AG10803 (cell line): ENCODE results near the gene WRNIP1.
A peak's percentile ranks its signal among the peaks of the same experiment; 100 is the strongest.

Experiments used
- DNase-seq: peaks from one replicate; pipeline ENCODE4 v3.0.0; 2010; ENCODE audit warnings: low read depth
- H3K4me3 ChIP-seq: 2 replicates; pipeline ENCODE4 v1.5.1; 2011; ENCODE audit warnings: mild to moderate bottlenecking, low read length, control low read depth
- TF ChIP-seq, protein P1 (sequence below): conservative IDR thresholded peaks from 2 replicates; pipeline ENCODE4 v1.5.1; 2011; ENCODE audit warnings: mild to moderate bottlenecking, low read length, control low read depth, inconsistent platforms

WRNIP1 gene

GRCh38 chr6:2748183-2748582 lies 17.0 kb upstream of the WRNIP1 start:
- no peak for DNase-seq

DNA sequence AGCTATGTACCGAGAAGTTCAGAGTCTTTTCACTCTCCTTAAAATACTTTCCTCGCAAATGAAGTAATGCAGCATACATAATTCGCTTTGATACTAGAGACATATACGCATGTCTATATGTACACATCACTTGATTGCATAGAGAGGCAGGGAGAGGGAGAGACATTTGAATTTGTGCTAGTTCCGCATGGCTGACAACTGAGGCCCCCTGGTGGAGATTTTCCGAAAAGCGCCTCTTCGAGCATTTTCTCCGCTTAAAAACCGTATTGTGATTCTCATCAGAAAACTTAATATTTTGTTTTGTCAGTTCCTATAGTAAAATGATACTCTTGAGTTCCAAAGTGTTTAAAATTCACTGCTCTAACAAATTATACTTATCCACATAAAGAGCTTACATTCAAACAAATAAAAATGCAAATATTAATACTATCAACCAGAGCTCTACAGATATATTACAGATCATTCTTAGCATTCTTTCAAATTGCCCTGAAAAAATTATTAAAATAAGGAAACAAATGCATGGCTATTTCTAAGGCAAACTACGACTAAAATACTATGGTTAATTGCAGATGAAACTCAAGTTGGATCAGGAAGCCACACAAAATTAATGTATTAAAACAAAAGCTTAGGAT lies 15.1 kb upstream of the WRNIP1 start:
- no peak overlapping the region for H3K4me3 ChIP-seq
- DNase-seq = peak; percentile 46

More at GRCh38 chr6:2748183-2748582, 17.0 kb upstream of the WRNIP1 start:
- TF ChIP-seq, protein P1, sequence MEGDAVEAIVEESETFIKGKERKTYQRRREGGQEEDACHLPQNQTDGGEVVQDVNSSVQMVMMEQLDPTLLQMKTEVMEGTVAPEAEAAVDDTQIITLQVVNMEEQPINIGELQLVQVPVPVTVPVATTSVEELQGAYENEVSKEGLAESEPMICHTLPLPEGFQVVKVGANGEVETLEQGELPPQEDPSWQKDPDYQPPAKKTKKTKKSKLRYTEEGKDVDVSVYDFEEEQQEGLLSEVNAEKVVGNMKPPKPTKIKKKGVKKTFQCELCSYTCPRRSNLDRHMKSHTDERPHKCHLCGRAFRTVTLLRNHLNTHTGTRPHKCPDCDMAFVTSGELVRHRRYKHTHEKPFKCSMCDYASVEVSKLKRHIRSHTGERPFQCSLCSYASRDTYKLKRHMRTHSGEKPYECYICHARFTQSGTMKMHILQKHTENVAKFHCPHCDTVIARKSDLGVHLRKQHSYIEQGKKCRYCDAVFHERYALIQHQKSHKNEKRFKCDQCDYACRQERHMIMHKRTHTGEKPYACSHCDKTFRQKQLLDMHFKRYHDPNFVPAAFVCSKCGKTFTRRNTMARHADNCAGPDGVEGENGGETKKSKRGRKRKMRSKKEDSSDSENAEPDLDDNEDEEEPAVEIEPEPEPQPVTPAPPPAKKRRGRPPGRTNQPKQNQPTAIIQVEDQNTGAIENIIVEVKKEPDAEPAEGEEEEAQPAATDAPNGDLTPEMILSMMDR = no peak
- no peak overlapping the region for H3K4me3 ChIP-seq

DNA sequence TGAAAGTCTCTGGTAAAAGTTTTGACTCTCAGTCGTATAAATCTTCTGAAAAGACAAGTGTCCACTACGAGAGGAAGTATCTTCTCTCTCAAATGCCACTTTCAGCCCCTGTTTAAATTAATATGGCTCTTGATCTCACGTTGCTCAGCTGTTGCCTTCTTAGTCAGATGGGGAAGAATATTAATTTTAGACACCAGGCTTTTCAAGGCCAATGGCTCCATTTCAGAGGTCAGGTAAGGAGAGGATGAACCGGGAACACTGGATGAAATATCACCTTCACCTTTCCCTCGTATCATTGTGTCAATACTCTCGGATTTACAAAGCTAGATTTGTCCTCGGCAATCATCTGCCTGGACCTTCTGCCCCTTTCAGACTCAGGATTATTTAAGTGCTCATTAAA lies 14.4 kb upstream of the WRNIP1 start, which contains the start of gene MYLK4:
Gene MYLK4 (minus strand): TSS at position 91 of the 400 bp plus-strand sequence. CDS start 1,628 bp downstream, outside the sequence.
- TF ChIP-seq, protein P1 = no peak
- no peak for DNase-seq
- no peak within 1 kb of the TSS for H3K4me3 ChIP-seq

More for the DNA sequence above, 15.1 kb upstream of the WRNIP1 start:
- TF ChIP-seq, protein P1 = peak; percentile 89

GRCh38 chr6:2751871-2752270 lies 13.3 kb upstream of the WRNIP1 start:
- no peak overlapping the region for H3K4me3 ChIP-seq
- no peak for DNase-seq
- TF ChIP-seq, protein P1 = no peak

GRCh38 chr6:2752477-2753109 lies 12.6 kb upstream of the WRNIP1 start:
- TF ChIP-seq, protein P1 = no peak
- no peak for DNase-seq

GRCh38 chr6:2753110-2753489 lies 12.1 kb upstream of the WRNIP1 start:
- no peak overlapping the region for H3K4me3 ChIP-seq
- TF ChIP-seq, protein P1 = no peak
- DNase-seq = no peak

More at GRCh38 chr6:2752477-2753109, 12.6 kb upstream of the WRNIP1 start:
- no peak overlapping the region for H3K4me3 ChIP-seq

DNA sequence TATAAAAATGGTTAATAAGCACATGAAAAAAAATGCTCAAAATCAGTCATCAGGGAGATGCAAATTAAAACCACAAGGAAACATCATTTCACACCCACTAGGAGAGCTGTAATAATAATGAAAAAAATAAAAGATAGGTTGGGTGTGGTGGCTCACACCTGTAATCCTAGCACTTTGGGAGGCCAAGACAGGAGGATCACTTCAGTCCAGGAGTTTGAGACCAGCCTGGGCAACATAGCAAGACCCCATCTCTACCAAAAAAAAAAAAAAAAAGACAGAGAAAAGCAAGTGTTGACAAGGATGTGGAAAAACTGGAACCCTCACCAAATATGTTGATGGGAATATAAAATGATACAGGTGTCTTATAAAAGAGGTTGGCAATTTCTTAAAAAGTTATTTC lies 11.4 kb upstream of the WRNIP1 start:
- DNase-seq = no peak
- TF ChIP-seq, protein P1 = no peak
- no peak overlapping the region for H3K4me3 ChIP-seq
